HG03060 (cell line): Measurements from ENCODE around the gene LRMDA.

Experiments
- ATAC-seq: cut with Tn5 transposase; IDR thresholded peaks from one replicate; pipeline ENCODE4 v1.9.1; 2021; ENCODE audit warnings: low read depth, moderate number of reproducible peaks; ENCODE audit not compliant: unreplicated experiment

LRMDA gene

DNA sequence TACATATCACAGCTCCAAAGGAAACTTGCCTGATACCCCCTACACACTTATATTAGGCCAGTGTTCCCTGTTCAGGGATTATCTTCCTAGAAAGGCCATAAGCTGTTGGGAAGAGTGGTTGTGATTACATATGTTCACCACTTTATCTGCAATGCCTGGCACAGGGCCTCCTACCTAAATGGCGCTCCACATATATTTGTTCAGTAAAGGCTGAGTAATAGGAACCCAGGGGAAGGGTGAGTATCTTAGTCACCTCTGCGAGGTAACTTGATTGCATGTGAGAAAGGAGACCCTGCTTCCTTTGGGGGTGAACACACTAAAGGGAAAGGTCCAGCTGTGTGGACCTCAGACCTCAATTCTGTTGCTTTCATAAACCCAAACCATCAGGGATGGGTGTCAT lies 896.0 kb downstream of the LRMDA start:
- ATAC-seq = no peak

DNA sequence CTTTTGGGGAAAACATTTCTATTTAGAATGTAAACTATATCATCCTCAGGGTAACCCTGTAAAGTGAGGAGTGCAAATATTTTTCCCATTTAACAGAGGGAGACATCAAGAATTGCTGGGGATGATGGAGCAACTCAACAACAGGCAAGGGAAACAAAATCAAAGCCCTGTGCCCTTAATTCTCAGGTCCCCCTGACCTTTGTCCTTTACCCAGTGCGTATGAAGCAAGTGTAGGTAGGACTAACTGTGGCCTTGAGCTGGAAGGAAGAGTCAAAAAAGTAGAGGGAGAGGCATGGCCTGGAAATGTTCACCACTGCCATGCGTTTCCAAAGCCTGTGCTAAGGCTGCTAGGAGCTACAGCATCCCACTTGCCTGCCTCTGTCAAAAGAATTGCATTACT lies 896.9 kb downstream of the LRMDA start:
- ATAC-seq = no peak

DNA sequence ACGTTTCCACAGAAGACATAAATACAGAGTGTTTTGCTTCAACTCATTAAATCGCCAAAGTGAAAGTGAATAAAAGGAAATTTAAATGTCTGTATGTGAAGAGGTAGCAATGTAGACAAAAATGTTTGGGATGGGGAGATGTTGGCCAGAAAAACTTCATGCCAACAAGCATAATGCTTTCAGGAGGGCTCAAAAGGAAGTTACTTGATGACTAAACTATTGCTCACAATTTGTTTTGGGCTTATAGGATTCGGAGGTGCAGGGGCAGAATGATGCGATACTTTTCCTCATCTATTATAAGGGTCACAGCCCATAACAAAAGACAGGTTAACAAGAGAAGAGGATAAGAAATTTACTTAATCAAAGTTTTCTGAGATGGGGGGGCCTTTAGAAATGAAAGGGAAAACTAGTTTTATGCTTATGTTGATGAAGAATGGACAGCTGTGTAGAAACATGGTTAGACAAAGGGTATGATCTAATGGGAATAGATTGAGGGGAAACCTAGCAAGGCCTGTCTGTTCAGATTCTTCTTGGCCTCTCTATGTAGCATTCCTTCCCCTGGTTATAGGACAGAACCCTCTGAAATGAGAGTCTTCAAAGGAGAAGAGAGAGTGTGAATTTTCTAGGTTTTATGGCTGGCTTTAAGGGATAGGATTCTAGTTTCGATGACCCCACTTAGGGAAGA lies 898.6 kb downstream of the LRMDA start:
- ATAC-seq = no peak

DNA sequence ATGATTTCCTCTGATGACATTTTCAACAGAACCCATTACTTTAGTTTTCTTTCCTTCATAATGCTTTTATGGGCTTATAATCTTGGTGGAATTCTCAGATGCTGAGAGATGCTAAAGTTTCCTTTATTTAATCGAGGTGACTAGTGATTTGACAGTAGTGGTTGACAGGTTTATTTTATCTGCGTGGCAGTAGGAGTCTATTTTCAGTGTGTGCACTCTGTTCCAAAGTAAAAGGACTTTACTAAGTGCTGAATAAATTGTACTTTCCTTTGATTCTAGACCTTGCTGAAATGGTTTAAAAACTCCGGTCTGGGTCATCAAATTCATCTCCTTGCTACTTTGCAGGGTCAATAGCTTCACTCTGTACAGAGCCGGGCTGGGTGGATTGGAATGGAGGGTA lies 900.3 kb downstream of the LRMDA start:
- no peak for ATAC-seq

DNA sequence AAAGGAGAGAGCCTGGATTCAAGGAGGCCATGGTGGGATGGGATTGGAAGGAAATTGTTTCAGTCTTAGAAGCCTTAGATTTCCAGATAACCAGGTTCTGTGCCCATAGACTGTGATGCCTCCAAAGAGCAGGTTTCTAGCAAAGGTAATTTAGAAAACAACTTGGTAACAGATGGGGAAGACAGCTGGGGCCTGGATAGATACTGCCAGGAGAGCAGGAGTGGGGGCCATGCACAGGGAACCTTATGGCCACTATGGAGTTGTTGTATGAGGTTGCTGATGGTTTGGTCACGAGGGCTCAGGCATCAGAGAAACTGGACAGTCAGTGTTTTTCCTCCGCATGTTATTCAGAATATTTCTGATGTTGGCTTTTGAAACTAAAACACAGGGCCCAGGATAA lies 901.9 kb downstream of the LRMDA start:
- no peak for ATAC-seq

DNA sequence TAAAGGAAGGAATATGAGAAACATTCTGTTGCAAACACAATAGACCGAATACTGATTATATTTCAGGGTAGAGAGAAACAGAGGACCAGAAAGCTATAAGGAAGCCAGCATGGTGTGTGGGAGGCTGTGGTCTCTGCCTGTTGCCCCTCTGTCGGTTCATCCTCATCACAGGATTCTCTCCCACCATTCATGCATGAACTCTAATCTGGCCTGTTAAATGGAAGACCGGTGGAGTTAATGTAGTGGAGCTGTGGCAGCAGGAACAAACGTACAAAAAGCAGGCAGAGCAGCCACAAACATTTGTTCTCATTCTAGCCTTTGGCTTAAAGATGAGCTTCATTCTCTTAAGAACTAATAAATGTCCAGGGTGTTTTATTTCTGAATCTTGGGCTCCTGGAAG lies 902.4 kb downstream of the LRMDA start:
- ATAC-seq = no peak

DNA sequence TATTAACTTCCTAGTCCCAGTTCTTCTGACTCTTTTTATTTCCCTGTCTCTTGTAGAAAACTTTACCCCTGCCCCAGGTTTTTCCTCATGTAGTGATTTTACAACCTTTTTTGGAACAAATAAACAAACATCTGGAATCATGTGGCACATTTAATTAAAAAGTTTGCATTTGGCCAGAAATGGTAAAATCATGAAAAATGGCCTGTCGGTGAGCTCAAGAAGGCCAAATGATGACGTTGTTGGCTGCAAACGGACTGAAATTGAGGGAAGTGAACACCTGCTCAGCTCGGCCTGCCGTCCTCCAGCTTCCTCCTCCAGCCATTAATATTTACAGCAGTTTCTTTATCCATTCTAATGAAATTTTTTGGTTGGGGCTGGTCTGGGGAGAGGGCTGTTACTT lies 902.8 kb downstream of the LRMDA start:
- ATAC-seq = no peak

DNA sequence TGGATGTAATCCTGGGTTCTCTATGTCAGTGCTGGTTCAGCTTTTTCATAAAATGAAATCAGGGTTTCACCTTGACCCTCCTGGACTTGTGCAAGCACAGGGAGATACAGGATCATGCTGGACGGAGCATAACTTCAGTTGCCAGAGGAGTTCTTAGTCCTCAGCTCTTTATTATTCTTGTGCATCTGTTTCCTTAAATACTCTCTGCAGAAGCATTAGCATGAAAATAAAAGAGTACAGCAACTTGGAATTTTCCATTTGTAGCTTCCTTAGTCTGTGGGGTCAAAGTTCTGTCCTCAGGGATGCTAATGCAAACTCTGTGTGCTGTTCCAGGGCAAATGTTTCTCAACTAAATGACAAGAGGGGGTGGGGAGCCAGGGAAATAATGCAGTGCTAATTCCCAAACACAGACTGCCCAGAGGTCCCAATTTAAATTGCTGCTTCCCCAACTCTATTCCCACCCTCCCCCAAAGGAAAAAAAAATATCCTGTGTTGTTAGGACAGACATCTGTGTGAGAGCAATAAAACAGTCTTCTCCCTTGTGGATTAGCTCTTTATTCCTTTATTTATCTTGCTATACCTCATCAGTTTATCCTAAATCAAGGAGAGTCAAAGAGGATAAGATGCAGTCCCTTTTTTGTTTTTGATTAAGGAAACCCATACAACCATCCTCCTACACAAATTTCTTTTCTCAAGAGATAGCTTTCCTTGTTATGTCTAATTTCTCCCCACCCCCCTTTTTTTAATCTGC lies 905.0 kb downstream of the LRMDA start:
- ATAC-seq = no peak

DNA sequence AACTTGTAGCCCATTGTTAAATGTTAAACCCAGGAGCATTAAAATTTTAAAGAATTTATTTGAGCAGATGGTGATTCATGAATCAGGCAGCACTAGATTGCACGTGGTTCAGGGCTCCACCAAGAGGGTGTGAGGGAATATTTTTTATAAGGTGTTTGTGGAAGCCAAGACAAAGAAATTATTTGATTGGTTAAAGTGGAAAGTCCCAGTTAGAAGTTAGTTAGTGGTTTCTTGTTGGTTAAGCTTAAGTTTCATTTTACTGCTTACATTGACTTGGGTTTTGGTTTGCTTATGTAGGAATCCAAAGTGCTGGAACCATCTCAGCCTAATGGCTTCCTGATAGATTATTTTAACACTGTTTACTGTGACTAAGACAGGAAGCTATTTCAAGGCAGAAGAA lies 906.2 kb downstream of the LRMDA start:
- ATAC-seq = no peak

DNA sequence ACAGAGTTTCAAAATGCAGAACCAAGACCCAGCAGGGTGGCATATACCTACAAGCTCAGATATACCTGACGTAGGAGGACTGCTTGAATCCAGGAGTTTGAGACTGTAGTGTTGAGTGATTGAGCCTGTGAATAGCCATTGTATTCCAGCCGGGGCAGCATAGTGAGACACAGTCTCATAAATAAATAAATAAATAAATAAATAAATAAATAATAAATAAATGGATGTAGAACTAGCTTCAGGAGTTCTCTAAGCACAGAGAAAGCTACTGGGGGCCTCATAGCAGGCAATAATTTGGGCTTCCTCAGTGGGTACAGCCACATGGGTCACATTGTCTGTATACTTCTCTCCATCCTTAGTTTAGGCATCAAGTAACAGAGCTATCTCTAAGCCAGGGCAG lies 906.8 kb downstream of the LRMDA start:
- no peak for ATAC-seq

DNA sequence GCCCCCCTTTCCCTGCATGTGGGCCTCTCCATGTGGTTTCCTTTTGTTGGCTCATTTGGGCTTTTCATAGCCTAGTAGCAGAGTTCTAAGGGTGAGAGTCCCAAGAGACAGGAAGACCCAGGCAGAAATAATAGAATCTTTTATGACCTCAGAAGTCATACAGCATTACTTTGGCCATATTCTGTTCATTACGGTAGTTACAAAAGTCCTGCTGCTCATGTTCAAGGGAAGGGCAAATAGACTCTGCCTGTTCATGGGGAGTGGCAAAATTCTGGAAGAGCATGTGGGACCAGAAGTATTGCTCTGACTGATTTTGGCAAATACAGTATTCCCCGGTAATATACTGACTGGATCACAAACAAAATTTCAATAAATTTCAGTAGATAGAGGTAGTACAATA lies 910.3 kb downstream of the LRMDA start:
- no peak for ATAC-seq

DNA sequence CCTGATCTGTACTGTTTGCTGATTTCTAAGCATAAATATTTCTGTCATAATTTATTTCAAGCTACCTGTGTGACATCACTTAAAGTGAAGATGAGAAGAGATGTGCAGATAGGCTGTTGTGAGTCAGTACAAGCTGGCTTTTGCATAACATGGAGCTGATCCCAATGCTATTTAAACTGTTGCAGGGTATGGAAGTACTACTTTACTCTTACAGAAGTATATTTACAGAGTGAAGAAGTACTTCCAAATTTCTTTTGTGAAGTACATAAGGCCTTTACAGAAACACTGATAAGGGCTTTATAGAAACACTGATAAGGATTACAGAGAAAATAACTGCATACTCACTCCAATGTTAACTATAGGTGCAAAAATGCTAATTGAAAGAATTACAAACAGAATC lies 911.6 kb downstream of the LRMDA start:
- no peak for ATAC-seq

DNA sequence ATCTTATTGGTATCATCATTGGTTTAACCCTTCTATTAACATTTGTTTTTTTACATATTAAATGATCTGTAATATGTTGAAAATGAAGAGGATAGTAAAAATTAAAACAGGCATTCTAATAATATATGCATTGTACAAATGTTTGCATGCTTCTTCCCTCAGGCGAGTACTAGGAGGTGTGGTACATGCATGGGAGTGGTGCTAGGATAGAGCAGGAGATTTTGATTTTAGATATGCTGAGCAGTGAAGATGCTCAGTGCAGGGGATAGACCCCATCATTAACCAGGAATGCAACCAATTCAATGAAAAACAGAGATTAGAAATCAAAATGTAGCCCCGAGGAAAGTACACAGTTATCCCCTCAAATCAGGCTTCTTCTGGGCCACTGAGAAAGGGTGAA lies 916.4 kb downstream of the LRMDA start:
- no peak for ATAC-seq

DNA sequence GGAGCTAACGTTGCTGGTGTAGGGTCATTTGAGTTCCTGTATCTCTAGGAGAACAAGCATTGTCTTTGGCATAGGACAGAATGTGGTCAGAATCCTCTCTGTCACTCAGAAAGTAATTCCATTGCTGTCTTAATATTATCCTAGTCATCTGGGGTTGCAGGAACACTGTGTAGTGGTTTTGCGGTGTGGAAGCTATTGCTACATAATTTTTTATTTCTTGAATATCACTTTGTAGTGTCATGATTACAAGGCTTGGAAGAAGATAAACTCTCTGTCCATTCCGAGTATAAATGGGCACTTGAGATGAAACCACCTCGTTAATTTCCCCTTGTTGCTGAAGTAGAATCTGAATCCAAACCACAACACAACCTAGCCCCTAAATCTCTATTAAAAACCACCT lies 919.2 kb downstream of the LRMDA start:
- ATAC-seq = no peak

DNA sequence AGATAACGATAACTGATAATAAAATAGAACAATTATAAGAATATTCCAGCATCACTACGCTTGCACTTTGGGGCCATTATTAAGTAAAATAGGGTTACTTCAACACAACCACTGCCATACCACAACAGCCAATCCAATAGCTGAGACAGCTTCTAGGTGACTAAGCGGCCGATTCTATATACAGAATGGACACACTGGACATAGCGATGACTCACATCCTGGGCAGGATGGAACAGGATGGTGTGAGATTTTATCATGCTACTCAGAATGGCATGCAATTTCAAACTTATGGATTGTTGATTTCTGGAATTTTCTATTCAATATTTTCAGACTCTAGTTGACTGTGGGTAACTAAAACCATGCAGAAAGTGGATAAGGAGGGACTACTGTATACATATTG lies 920.9 kb downstream of the LRMDA start:
- no peak for ATAC-seq

DNA sequence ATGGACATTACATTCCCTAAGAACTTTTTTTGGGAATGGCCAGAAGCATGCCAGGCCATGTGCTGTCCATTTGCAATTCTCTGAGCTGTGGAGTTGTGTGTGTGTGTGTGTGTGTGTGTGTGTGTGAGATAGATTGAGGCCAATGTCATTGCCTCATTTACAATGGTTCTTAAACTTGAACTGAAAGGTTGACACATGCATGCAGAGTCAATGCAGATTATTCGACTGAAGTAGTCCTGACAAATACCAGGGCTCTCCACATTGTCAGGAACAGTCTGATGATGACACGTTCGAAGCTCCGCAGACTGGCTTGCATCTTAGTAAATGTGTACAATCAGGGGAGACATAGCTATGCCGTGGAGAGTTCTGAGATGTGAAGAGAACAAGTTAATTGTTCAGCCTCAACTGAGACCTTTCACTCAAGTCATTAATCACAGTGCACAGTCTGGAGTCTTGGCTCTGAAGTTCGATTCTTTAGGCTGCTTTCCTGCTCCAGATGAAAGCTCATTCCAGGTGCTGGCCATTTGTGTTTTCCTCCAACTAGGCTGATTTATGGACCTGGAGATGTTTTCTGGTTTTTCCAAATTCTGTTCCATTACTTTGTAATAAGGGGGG lies 921.9 kb downstream of the LRMDA start:
- ATAC-seq = no peak

DNA sequence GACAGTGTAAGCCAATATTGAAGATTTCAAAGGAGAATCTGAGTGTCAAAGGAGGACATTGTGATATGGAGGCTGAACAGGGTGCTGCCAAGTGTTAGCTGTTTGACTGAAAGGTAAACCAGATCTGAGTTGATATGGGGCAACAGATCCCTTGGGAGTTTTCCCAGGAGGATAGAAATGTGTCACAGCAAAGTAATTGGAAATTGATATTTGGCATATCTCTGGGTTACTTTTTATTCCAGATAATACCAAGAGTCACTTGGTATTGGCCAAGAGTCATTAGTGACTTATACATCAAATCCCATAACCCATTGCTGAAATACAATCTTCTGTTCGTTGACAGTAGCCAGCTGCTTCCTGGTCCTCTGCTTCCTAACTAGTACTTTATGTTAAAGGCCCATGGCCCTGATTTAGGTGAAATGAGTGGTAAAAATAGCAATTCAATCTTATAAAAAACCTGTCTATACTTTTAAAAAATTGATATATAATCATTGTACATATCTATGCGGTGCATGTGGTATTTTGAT lies 922.9 kb downstream of the LRMDA start:
- no peak for ATAC-seq

DNA sequence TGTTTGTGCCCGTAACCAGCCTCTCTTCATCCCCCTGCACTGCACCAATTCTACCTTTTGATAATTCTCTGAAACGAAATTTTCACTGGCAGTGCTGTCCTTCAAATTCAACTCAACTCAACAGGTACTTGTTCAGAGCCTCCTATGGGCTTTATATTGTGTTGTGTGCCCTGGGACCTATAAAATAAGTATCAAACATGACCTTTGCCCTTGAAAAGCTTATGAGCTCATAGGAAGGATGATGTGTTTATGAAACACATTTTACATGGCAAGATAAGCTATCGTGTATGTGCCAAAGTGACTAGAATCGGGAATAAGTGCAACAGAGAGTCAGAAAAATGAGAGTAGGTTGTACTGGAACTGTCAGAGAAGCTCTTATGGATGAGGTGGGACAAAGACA lies 923.5 kb downstream of the LRMDA start:
- no peak for ATAC-seq

DNA sequence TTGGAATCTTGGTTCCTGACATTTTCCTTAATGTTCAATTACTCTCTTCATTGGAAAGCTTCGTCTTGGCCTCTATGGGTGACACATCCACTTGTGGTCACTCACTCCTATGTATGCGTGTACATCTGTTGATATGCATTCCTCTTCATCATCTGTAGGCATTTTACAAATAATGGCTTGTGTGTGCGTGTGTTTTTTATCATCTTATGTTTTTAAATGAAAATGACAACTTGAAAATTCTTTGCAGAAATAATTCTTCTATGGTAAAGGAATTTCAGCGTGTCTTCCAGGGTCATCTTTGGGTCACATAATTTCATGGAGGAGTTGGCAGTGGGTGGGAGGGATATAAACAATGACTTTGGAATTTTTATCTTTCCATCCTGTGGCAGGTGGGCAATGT lies 925.1 kb downstream of the LRMDA start:
- no peak for ATAC-seq

DNA sequence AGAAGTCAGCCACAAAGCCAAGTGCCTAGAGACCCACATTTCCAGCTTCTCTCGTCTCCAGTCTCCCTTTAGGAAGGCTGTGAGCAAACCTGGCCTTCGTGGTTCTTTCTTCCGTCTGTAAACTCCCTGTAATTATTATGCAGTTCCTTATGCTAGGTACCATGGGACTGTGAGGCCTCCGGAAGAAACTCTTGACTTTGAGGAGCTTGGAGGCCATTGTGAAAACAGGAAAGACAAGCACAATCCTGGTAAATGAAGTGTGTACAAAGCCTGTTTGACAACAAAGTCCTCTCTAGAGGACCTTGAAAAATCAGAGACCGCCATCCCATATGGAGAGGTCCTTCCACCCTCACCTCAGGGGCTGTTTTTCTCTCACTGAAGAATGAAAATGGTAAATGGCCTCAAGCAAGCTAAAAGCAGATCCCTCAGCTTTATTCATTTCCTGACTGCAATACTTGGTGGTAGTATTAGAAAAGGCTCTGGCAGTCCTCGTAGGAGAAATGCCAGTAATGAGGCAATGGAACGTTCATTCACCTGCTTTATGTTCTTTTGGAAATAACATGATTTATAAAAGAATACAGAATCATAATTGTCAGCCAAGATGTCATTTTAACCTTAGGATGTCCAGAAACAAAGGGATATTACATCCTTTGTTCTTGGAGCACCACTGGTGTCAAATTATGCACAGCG lies 926.4 kb downstream of the LRMDA start:
- no peak for ATAC-seq

DNA sequence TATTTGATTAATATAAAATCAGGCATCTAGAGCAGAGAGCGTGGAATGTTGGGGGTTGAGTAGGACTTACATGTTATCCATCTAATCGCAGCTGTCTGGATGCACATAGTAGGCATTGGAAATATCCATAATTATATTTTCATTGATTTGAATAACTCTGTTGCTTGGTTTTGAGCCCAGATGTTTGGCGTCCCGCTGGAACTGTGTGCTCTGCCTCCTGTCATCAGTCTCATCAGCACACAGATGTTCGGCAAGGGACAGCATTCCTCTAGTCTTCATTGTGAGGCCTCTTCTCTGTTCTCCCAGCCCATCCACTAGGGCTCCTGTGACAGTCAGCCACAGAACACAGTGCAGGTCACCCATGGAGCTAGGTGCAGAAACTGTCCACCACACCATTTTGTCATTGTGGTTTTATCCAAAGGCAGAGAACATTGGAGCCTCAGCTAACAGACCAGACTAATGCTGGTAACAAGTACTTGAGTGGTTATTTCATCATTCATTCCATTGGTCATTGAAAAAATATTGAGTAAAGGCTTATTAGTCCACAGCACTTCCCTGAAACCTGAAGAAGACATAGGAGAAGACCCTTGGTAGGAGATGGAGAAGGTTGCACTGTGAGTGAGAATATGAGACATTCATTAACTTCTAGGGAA lies 927.4 kb downstream of the LRMDA start:
- no peak for ATAC-seq
